Left lung (tissue), 14 donors: ENCODE results near the gene HOXB6. TPM values are rescaled to one million over a fixed set of nuclear protein-coding genes. Genes with fewer than 3 reads are reported as not detected.
A peak's percentile ranks its signal among the peaks of the same experiment; 100 is the strongest.

Experiments
- ATAC-seq: fragments of 200-7000 bp; cut with Tn5 transposase; one replicate; pipeline ENCODE4 v1.9.1; 2020; ENCODE audit warnings: moderate library complexity
- DNase-seq, 4 donors: peaks; one replicate each; pipeline ENCODE4 v3.0.0-alpha.2; 2013 to 2020
- H3K27ac ChIP-seq, 2 donors: fragments of 200-600 bp; sonication (generic) in 1 of 2; one replicate each; pipeline versions ENCODE4 v1.5.0 to v1.8.0; 2020 to 2021
- H3K27me3 ChIP-seq, 2 donors: fragments of 200-600 bp; sonication (generic) in 1 of 2; one replicate each; pipeline versions ENCODE4 v1.5.0 to v1.8.0; 2020 to 2021
- H3K36me3 ChIP-seq, 2 donors: fragments of 200-600 bp; sonication (generic) in 1 of 2; one replicate each; pipeline versions ENCODE4 v1.5.0 to v1.8.0; 2020 to 2021
- H3K4me1 ChIP-seq, 2 donors: fragments of 200-600 bp; one replicate each; pipeline ENCODE4 v1.8.0; 2021
- H3K4me3 ChIP-seq, 2 donors: fragments of 200-600 bp; sonication (generic) in 1 of 2; one replicate each; pipeline versions ENCODE4 v1.5.0 to v1.8.0; 2020 to 2021; ENCODE audit warnings: mild to moderate bottlenecking in 1 of 2
- H3K9me3 ChIP-seq, 2 donors: fragments of 200-600 bp; sonication (generic) in 1 of 2; one replicate each; pipeline versions ENCODE4 v1.5.0 to v1.8.0; 2020 to 2021
- intact Hi-C, 2 donors: fragments of 100-400 bp; cut with DNase I; formaldehyde crosslinking; loops; one replicate each; pipeline versions ENCODE4 v1.11.2 to v1.14.2; 2022
- long read RNA-seq, 12 donors: library from polyadenylated mRNA in 2 of 12; unstranded in 2 of 12; transcript quantifications; one replicate each; pipeline ENCODE4 v2.0.0 and lab custom pipeline, GENCODE V29; 2019 to 2026
- polyA plus RNA-seq, 6 donors: library from polyadenylated mRNA; unstranded; fragments of 120-200 nt; gene quantifications; one replicate each; pipeline ENCODE4 v1.2.1, GENCODE V29; 2013; ENCODE audit not compliant: insufficient read length in 6 of 6
- total RNA-seq, 2 donors: library from RNA; stranded (reverse); fragmentation: NEBNext Ultra II Directional; extraction: Animal tissue kit (Norgen Biotek cat#: 25700); gene quantifications; one replicate each; pipeline ENCODE4 v1.2.1, GENCODE V29; 2021
- TF ChIP-seq, protein P1 (sequence below), 2 donors: fragments of 200-600 bp; sonication (generic) in 1 of 2; IDR thresholded peaks; one replicate each; pipeline versions ENCODE4 v1.5.0 to v1.8.0; 2021; ENCODE audit warnings: antibody characterized with exemption in 2 of 2
- donor health status: DM: no; HTN: yes; CAD: no.
- donor health status: DM: no; HTN: no; CAD: no.

HOXB6 gene
- total RNA-seq (1 to 10 TPM; 5.1 to 6.7 TPM), polyA plus RNA-seq (10 to 100 TPM; 10.8 to 17.1 (median 12.9) TPM)
- long read RNA-seq, donor 1, partial matches to known transcripts = 7 of 7 reads
- long read RNA-seq, donor 1, other reads (novel, unspliced or antisense) = 0 of 7 reads
- long read RNA-seq, donor 2, partial matches to known transcripts = 0 of 2 reads
- long read RNA-seq, donor 2, other reads (novel, unspliced or antisense) = 0 of 2 reads
- long read RNA-seq, donor 3, partial matches to known transcripts = 10 of 10 reads
- long read RNA-seq, donor 3, other reads (novel, unspliced or antisense) = 0 of 10 reads
- long read RNA-seq, donor 4, partial matches to known transcripts = 7 of 9 reads
- long read RNA-seq, donor 4, other reads (novel, unspliced or antisense) = 2 of 9 reads
- long read RNA-seq, donor 5, partial matches to known transcripts = 8 of 8 reads
- long read RNA-seq, donor 5, other reads (novel, unspliced or antisense) = 0 of 8 reads
- long read RNA-seq, donor 6, partial matches to known transcripts = 9 of 10 reads
- long read RNA-seq, donor 6, other reads (novel, unspliced or antisense) = 0 of 10 reads
- long read RNA-seq, donor 7 = 0 reads
- long read RNA-seq, donor 8, partial matches to known transcripts = 5 of 5 reads
- long read RNA-seq, donor 8, other reads (novel, unspliced or antisense) = 0 of 5 reads
- long read RNA-seq, donor 9 = 0 reads
- long read RNA-seq, donor 10, partial matches to known transcripts = 10 of 11 reads
- long read RNA-seq, donor 10, other reads (novel, unspliced or antisense) = 1 of 11 reads
- long read RNA-seq, donor 11 = 0 reads
- long read RNA-seq, donor 12, partial matches to known transcripts = 8 of 9 reads
- long read RNA-seq, donor 12, other reads (novel, unspliced or antisense) = 0 of 9 reads

DNA sequence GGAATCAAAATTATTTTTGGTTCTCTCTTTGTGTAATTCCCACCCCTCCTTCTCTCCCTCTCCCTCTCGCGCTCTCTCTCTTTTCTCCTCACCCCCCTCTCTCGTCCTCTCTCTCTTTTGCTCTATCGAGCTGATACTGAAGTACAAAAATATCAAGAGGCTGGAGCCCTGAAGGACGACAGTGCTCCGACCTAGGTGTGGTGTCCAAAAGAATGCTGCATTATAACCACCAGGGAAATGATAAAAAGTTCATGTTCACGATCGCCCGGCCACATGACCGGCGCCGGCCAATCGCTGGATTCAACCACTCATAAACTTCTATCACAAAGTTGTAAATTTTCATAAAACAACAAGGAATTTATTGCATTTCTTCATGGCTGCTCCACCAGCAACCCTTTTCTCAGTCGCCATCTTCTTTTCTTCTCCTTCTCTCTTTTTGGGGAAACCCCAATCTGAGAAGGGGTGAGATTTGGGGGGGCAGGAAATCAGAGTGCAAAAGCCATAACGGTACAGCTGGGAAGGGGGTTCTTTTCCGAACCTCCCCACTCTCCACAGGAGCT is at the start of gene HOXB6:
Gene HOXB6, minus strand, starts transcription at position 217 of the 560 bp plus-strand sequence. CDS start 6,836 bp downstream, outside the sequence.
- ATAC-seq = no peak
- TF ChIP-seq, protein P1, sequence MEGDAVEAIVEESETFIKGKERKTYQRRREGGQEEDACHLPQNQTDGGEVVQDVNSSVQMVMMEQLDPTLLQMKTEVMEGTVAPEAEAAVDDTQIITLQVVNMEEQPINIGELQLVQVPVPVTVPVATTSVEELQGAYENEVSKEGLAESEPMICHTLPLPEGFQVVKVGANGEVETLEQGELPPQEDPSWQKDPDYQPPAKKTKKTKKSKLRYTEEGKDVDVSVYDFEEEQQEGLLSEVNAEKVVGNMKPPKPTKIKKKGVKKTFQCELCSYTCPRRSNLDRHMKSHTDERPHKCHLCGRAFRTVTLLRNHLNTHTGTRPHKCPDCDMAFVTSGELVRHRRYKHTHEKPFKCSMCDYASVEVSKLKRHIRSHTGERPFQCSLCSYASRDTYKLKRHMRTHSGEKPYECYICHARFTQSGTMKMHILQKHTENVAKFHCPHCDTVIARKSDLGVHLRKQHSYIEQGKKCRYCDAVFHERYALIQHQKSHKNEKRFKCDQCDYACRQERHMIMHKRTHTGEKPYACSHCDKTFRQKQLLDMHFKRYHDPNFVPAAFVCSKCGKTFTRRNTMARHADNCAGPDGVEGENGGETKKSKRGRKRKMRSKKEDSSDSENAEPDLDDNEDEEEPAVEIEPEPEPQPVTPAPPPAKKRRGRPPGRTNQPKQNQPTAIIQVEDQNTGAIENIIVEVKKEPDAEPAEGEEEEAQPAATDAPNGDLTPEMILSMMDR (IDR thresholded peaks at IDR 0.05) = no peak
- no peaks in the 10 kb centered on the region for H3K9me3 ChIP-seq
- H3K4me3 ChIP-seq = peak within 1 kb of the TSS in 1 of 2 donors; percentile 17
- intact Hi-C loops = no loop called here
- H3K4me1 ChIP-seq = peaks cover 3 to 17% of the 10 kb centered on the region in 2 donors
- H3K27ac ChIP-seq = peak within 1 kb of the TSS in 1 of 2 donors; percentile 7
- H3K27me3 ChIP-seq = peaks cover 84 to 99% of the 10 kb centered on the region in 2 donors
- no peaks in the 10 kb centered on the region for H3K36me3 ChIP-seq
- no peak for DNase-seq

DNA sequence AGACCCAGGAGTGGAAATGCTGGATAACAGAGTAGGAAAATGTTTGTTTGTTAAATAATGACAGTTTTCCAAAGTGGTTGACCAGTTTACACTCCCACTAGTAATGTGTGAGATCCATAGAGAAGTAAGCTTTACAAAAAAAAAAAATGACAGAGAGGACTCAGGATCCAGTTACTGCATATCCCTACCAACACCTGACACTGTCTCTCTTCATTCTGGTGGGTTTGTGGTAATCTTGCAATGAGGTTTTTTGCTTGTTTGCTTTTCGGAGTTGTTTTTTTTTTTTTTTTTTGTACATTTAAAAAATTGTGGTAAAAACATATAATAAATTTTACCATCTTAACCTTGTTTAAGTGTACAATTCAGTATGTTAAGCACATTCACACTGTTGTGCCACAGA is 45.0 kb upstream of the HOXB6 start:
- Histone ChIP-seq H3K9me3 (no peaks in the 10 kb centered on the region), H3K27ac (no peak overlapping the region), H3K4me3 (no peak overlapping the region), H3K36me3 (no peaks in the 10 kb centered on the region), H3K27me3 (peaks cover 49 to 93% of the 10 kb centered on the region in 2 donors), H3K4me1 (peaks cover 0 to 14% of the 10 kb centered on the region in 2 donors)
- DNase-seq (no peak), ATAC-seq (no peak)
- TF ChIP-seq, protein P1 (IDR thresholded peaks at IDR 0.05) = no peak
- intact Hi-C loops = no loop called here

DNA sequence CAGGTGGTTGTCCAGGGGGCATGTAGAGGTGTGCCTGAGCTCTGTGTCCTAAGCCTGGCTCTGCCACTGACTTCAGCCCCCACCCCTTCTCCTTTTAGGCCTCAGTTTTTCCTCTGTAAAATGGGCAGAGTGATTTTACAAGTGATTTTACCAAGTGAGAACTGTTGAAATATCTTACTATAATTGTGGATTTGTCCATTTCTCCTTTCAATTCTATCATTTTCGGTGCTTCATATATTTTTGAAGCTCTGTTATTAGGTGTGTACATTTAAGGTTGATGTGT is 43.1 kb upstream of the HOXB6 start:
- no peak overlapping the region for H3K4me3 ChIP-seq
- peaks cover 0 to 14% of the 10 kb centered on the region in 2 donors for H3K4me1 ChIP-seq
- no peak for ATAC-seq
- TF ChIP-seq, protein P1 (IDR thresholded peaks at IDR 0.05) = no peak
- no peaks in the 10 kb centered on the region for H3K36me3 ChIP-seq
- H3K9me3 ChIP-seq = no peaks in the 10 kb centered on the region
- no peak overlapping the region for H3K27ac ChIP-seq
- DNase-seq = no peak
- intact Hi-C loops = no loop called here
- H3K27me3 ChIP-seq = peaks cover 66 to 99% of the 10 kb centered on the region in 2 donors

- H3K9me3 ChIP-seq = no peaks in the 10 kb centered on the region
- DNase-seq (peak in 1 of 4 donors; percentile 77), ATAC-seq (peak; percentile 22)
- TF ChIP-seq, protein P1 (IDR thresholded peaks at IDR 0.05) = no peak
- intact Hi-C loops = no loop called here
- H3K4me3 ChIP-seq = peak overlapping the region; percentile 13 to 34
- no peak overlapping the region for H3K27ac ChIP-seq
- H3K27me3 ChIP-seq = peaks cover 72 to 100% of the 10 kb centered on the region in 2 donors
- H3K4me1 ChIP-seq = peaks cover 0 to 14% of the 10 kb centered on the region in 2 donors
- no peaks in the 10 kb centered on the region for H3K36me3 ChIP-seq
These were observed 42.5 kb upstream of the HOXB6 start for GRCh38 chr17:48647103-48647962.
